Liver (tissue), 9 donors: ENCODE results near the gene ARHGEF16. TPM values are rescaled to one million over a fixed set of nuclear protein-coding genes. Genes with fewer than 3 reads are reported as not detected.

ENCODE experiments used
- DNase-seq: peaks from one replicate; pipeline ENCODE4 v3.0.0-alpha.2; 2017; ENCODE audit warnings: low spot score
- H3K27ac ChIP-seq, 2 donors: one replicate each; pipeline ENCODE4 v1.7.0; 2013; ENCODE audit warnings: inconsistent platforms in 2 of 2, low read length in 2 of 2, control low read depth in 1 of 2, low read depth in 1 of 2, mild to moderate bottlenecking in 1 of 2
- H3K27me3 ChIP-seq, 4 donors: one replicate each; pipeline versions ENCODE4 v1.6.1 to v1.7.0; 2013; ENCODE audit warnings: low read length in 3 of 4, inconsistent platforms in 1 of 4, mild to moderate bottlenecking in 1 of 4, moderate library complexity in 1 of 4; ENCODE audit not compliant: control insufficient read depth in 4 of 4, insufficient read depth in 4 of 4
- H3K36me3 ChIP-seq, 4 donors: one replicate each; pipeline versions ENCODE4 v1.6.1 to v1.7.0; 2013; ENCODE audit warnings: low read length in 3 of 4, mild to moderate bottlenecking in 3 of 4, low read depth in 1 of 4, moderate library complexity in 1 of 4; ENCODE audit not compliant: control insufficient read depth in 4 of 4, insufficient read depth in 3 of 4
- H3K4me1 ChIP-seq, 4 donors: one replicate each; pipeline versions ENCODE4 v1.6.1 to v1.7.0; 2013; ENCODE audit warnings: low read length in 3 of 4, mild to moderate bottlenecking in 3 of 4, moderate library complexity in 1 of 4; ENCODE audit not compliant: control insufficient read depth in 4 of 4, insufficient read depth in 4 of 4
- H3K4me3 ChIP-seq, 3 donors: one replicate each; pipeline versions ENCODE4 v1.6.1 to v1.7.0; 2013; ENCODE audit warnings: low read length in 3 of 3, control low read depth in 1 of 3, low read depth in 1 of 3, mild to moderate bottlenecking in 1 of 3
- H3K9ac ChIP-seq, 2 donors: one replicate each; pipeline ENCODE4 v1.7.0; 2013; ENCODE audit warnings: low read length in 2 of 2, mild to moderate bottlenecking in 2 of 2, moderate library complexity in 2 of 2, control low read depth in 1 of 2, low read depth in 1 of 2
- H3K9me3 ChIP-seq, 4 donors: one replicate each; pipeline versions ENCODE4 v1.6.1 to v1.7.0; 2013; ENCODE audit warnings: low read length in 3 of 4; ENCODE audit not compliant: control insufficient read depth in 4 of 4
- ATF3 ChIP-seq: IDR thresholded peaks from 2 replicates; pipeline ENCODE4 v1.6.1; 2016; ENCODE audit warnings: antibody characterized with exemption
- CTCF ChIP-seq: fragments of 150-350 bp; IDR thresholded peaks from 2 replicates; pipeline ENCODE4 v1.5.1; 2017; ENCODE audit warnings: improper control_type of control experiment, low read depth, low read length; ENCODE audit not compliant: missing input control
- EGR1 ChIP-seq, 2 donors: IDR thresholded peaks; 2 replicates each; pipeline ENCODE4 v1.6.1; 2016 to 2018; ENCODE audit warnings: antibody characterized with exemption in 2 of 2, low read depth in 2 of 2
- FOXA1 ChIP-seq: IDR thresholded peaks from 2 replicates; pipeline ENCODE4 v1.6.1; 2016; ENCODE audit warnings: antibody characterized with exemption
- FOXA2 ChIP-seq: IDR thresholded peaks from 2 replicates; pipeline ENCODE4 v1.6.1; 2016; ENCODE audit warnings: antibody characterized with exemption
- HNF4A ChIP-seq, 2 donors: conservative IDR thresholded peaks; 2 replicates each; pipeline ENCODE4 v1.6.1; 2016; ENCODE audit warnings: antibody characterized with exemption in 2 of 2, mild to moderate bottlenecking in 2 of 2
- HNF4G ChIP-seq: IDR thresholded peaks from 2 replicates; pipeline ENCODE4 v1.6.1; 2016; ENCODE audit warnings: antibody characterized with exemption
- JUND ChIP-seq, 2 donors: IDR thresholded peaks; 2 replicates each; pipeline ENCODE4 v1.6.1; 2016; ENCODE audit warnings: antibody characterized with exemption in 2 of 2
- NR2F2 ChIP-seq: IDR thresholded peaks from 2 replicates; pipeline ENCODE4 v1.6.1; 2016; ENCODE audit warnings: antibody characterized with exemption
- RAD21 ChIP-seq, 2 donors: IDR thresholded peaks; 2 replicates each; pipeline ENCODE4 v1.6.1; 2016; ENCODE audit warnings: antibody characterized with exemption in 2 of 2, mild to moderate bottlenecking in 2 of 2
- RXRA ChIP-seq, 2 donors: IDR thresholded peaks; 2 replicates each; pipeline ENCODE4 v1.6.1; 2017 to 2018; ENCODE audit warnings: antibody characterized with exemption in 2 of 2, mild to moderate bottlenecking in 1 of 2
- SP1 ChIP-seq: IDR thresholded peaks from 2 replicates; pipeline ENCODE4 v1.6.1; 2018; ENCODE audit warnings: antibody characterized with exemption, mild to moderate bottlenecking
- TAF1 ChIP-seq: conservative IDR thresholded peaks from 2 replicates; pipeline ENCODE4 v1.6.1; 2016; ENCODE audit warnings: antibody characterized with exemption, mild to moderate bottlenecking
- YY1 ChIP-seq: IDR thresholded peaks from 2 replicates; pipeline ENCODE4 v1.6.1; 2016; ENCODE audit warnings: antibody characterized with exemption, mild to moderate bottlenecking
- WGBS: extraction: QIAGEN DNeasy Blood & Tissue Kit; methylation state at CpG from one replicate; pipeline ENCODE4 v1.1.7; 2013; 5-methylcytosine and 5-hydroxymethylcytosine counted together
- polyA plus RNA-seq, 2 donors: library from polyadenylated mRNA; stranded (reverse) in 1 of 2; unstranded in 1 of 2; fragments of 200-250 nt in 1 of 2; fragments of >200 nt in 1 of 2; fragmentation: Nextera tagmentation in 1 of 2; extraction: Ambion mirVana in 1 of 2; gene quantifications; one replicate each; pipeline versions ENCODE4 v1.2.1 to v1.2.3, GENCODE V29; 2013 to 2015
- total RNA-seq, 2 donors: library from RNA; depleted of rRNA; stranded (reverse); fragments of >200 nt; gene quantifications; one replicate each; pipeline ENCODE4 v1.2.3, GENCODE V29; 2014
- TF ChIP-seq, protein P1 (sequence below): IDR thresholded peaks from 2 replicates; pipeline ENCODE4 v1.6.1; 2016; ENCODE audit warnings: antibody characterized with exemption
- TF ChIP-seq, protein P2 (sequence below): IDR thresholded peaks from 2 replicates; pipeline ENCODE4 v1.6.1; 2016; ENCODE audit warnings: antibody characterized with exemption, mild to moderate bottlenecking
- TF ChIP-seq, protein P3 (sequence below): IDR thresholded peaks from 2 replicates; pipeline ENCODE4 v1.6.1; 2016; ENCODE audit warnings: antibody characterized with exemption
- donor health status: healthy.
- donor health status: healthy.
- donor health status: healthy.
- donor health status: healthy.
- donor health status: healthy.

Gene ARHGEF16
- total and polyA plus RNA-seq, 4 donors = 0.65 to 5.6 (median 2.8) TPM

GRCh38 chr1:3475839-3476573, 21.5 kb downstream of the ARHGEF16 start:
- Histone ChIP-seq H3K36me3 (no peaks in the 10 kb centered on the region), H3K4me3 (no peak overlapping the region), H3K9ac (no peak overlapping the region), H3K27me3 (no peaks in the 10 kb centered on the region), H3K9me3 (no peaks in the 10 kb centered on the region), H3K4me1 (peaks cover 0 to 9% (median 6%) of the 10 kb centered on the region in 4 donors), H3K27ac (no peak overlapping the region)
- no peak for DNase-seq
- WGBS = 93% methylated on average over 14 of the region's 14 CpGs
- TF ChIP-seq SP1 (no peak), RXRA (IDR thresholded peaks at IDR 0.05) (no peak)

DNA sequence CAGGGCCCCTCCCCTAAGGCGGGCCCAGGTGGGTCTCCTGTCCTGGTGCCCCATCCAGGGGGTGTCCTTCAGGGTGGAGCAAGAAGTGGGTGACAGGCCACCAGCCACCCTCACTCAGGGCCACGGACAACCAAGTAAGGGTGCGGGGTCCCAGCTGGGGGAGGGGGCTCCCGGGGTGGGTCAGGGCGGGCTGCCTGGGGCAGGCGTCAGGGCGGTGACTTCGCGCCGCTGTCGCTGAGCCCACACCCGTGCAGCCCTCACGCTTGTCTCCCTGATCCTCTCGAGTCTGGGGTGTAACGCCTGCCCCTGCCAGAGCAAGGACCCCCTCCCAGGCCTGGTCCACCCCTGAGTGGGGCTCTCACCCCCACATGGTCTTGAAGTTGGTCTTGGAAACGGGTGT, 22.2 kb downstream of the ARHGEF16 start:
- Histone ChIP-seq H3K9ac (no peak overlapping the region), H3K4me1 (peaks cover 0 to 9% (median 6%) of the 10 kb centered on the region in 4 donors), H3K4me3 (no peak overlapping the region), H3K36me3 (no peaks in the 10 kb centered on the region), H3K27me3 (no peaks in the 10 kb centered on the region), H3K9me3 (no peaks in the 10 kb centered on the region), H3K27ac (no peak overlapping the region)
- TF ChIP-seq TAF1 (no peak), SP1 (no peak), CTCF (no peak), FOXA2 (no peak), HNF4A (conservative IDR thresholded peaks at IDR 0.05) (no peak), HNF4G (no peak), RAD21 (IDR thresholded peaks at IDR 0.05) (no peak), FOXA1 (no peak), NR2F2 (no peak), EGR1 (IDR thresholded peaks at IDR 0.05; ENCODE audit: low read depth in 2 of 2) (no peak), ATF3 (no peak), JUND (IDR thresholded peaks at IDR 0.05) (no peak), RXRA (IDR thresholded peaks at IDR 0.05) (no peak), YY1 (no peak)
- TF ChIP-seq, protein P1, sequence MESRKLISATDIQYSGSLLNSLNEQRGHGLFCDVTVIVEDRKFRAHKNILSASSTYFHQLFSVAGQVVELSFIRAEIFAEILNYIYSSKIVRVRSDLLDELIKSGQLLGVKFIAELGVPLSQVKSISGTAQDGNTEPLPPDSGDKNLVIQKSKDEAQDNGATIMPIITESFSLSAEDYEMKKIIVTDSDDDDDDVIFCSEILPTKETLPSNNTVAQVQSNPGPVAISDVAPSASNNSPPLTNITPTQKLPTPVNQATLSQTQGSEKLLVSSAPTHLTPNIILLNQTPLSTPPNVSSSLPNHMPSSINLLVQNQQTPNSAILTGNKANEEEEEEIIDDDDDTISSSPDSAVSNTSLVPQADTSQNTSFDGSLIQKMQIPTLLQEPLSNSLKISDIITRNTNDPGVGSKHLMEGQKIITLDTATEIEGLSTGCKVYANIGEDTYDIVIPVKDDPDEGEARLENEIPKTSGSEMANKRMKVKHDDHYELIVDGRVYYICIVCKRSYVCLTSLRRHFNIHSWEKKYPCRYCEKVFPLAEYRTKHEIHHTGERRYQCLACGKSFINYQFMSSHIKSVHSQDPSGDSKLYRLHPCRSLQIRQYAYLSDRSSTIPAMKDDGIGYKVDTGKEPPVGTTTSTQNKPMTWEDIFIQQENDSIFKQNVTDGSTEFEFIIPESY = no peak
- TF ChIP-seq, protein P2, sequence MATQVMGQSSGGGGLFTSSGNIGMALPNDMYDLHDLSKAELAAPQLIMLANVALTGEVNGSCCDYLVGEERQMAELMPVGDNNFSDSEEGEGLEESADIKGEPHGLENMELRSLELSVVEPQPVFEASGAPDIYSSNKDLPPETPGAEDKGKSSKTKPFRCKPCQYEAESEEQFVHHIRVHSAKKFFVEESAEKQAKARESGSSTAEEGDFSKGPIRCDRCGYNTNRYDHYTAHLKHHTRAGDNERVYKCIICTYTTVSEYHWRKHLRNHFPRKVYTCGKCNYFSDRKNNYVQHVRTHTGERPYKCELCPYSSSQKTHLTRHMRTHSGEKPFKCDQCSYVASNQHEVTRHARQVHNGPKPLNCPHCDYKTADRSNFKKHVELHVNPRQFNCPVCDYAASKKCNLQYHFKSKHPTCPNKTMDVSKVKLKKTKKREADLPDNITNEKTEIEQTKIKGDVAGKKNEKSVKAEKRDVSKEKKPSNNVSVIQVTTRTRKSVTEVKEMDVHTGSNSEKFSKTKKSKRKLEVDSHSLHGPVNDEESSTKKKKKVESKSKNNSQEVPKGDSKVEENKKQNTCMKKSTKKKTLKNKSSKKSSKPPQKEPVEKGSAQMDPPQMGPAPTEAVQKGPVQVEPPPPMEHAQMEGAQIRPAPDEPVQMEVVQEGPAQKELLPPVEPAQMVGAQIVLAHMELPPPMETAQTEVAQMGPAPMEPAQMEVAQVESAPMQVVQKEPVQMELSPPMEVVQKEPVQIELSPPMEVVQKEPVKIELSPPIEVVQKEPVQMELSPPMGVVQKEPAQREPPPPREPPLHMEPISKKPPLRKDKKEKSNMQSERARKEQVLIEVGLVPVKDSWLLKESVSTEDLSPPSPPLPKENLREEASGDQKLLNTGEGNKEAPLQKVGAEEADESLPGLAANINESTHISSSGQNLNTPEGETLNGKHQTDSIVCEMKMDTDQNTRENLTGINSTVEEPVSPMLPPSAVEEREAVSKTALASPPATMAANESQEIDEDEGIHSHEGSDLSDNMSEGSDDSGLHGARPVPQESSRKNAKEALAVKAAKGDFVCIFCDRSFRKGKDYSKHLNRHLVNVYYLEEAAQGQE = no peak
- TF ChIP-seq, protein P3, sequence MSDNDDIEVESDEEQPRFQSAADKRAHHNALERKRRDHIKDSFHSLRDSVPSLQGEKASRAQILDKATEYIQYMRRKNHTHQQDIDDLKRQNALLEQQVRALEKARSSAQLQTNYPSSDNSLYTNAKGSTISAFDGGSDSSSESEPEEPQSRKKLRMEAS = no peak
- 94% methylated on average over 16 of the region's 16 CpGs for WGBS
- no peak for DNase-seq
